IMR-90 (cell line): ENCODE measurements around the gene EPS15.
"Not testable (repeated sequence)": the region's sequence is repeated elsewhere in the genome, so short reads cannot be mapped to it uniquely, and the experiment has no call there.

ENCODE experiments used
- CTCF ChIP-seq: conservative IDR thresholded peaks from 2 replicates; pipeline ENCODE4 v1.5.1; 2012; ENCODE audit warnings: mild to moderate bottlenecking, low read depth, low read length, improper control_type of control experiment
- POLR2A ChIP-seq: IDR thresholded peaks from 2 replicates; pipeline ENCODE4 v1.6.1; 2012; ENCODE audit warnings: mild to moderate bottlenecking, low read depth, low read length
- RFX5 ChIP-seq: IDR thresholded peaks from 2 replicates; pipeline ENCODE4 v1.8.0; 2012; ENCODE audit warnings: low read depth, mild to moderate bottlenecking, low read length, moderate library complexity

GRCh38 chr1:51411820-51412219 is 107.2 kb downstream of the EPS15 start:
- not testable (repeated sequence) for TF ChIP-seq CTCF, POLR2A, RFX5
